ENCODE measurements around the gene WASHC2A. TPM values are rescaled to one million over a fixed set of nuclear protein-coding genes. Genes with fewer than 3 reads are reported as not detected.
"Not testable (repeated sequence)": the region's sequence is repeated elsewhere in the genome, so short reads cannot be mapped to it uniquely, and the experiment has no call there.

The WASHC2A gene
- total and polyA plus RNA-seq, 2 of the 4 experiments (the other 2 are of a cell fraction) = 22.6 to 29.4 TPM

DNA sequence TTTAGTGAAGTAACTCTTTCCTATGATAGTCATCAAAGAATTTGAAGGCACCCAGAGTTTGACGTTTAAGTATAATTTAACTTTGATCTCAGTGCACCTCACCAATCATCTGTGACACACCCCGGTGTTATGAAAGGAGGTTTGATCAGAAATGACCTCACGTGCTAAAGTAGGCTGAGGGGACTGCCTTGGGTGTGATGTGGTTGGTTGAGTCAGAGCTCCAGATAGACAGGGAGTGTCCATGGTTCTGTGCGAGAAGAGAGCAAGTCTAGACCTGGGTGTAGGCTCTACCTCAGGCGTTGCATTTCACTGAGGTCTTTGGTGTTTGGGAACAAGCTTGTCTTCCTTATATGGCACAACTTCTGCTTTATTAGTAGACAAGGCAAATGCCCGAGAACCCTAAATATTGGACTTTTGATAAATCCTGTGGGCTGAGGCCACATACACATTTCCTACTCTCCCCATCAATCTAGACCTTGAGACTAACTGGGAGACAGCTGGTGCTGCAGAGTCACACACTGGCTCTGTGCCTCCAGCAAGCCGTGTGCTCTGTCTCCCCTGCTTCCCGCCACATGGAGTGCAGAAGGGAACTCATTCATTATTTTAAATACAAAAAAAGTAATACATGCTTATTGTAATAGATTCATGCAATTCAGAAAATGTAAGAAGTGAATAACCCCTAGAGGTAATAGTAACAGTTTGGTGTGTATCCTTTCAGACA lies 63.7 kb downstream of the WASHC2A start:
- H4K91ac ChIP-seq (ENCODE audit: insufficient read depth, low read depth, low read length); H2BK5ac ChIP-seq (ENCODE audit: low read depth, low read length, poor library complexity, severe bottlenecking); H2AK5ac ChIP-seq (ENCODE audit: low read depth, low read length); H3K27ac ChIP-seq (ENCODE audit: insufficient read depth, low read length); H2AFZ ChIP-seq (replicated peaks; ENCODE audit: low read length, poor library complexity); POLR2A ChIA-PET (ENCODE audit: unreplicated experiment); DNase-seq; H3K56ac ChIP-seq (ENCODE audit: extremely low read depth, insufficient read depth, low read length); in situ Hi-C loops (cut with MboI; ENCODE audit: low sequenced_read_pairs); H3K79me1 ChIP-seq (ENCODE audit: low read depth in 1 of 2, low read length in 2 of 2); dilution Hi-C loops (cut with HindIII; ENCODE audit: low sequenced_read_pairs, unreplicated experiment); H4K20me1 ChIP-seq (ENCODE audit: insufficient read depth, low read length); H4K8ac ChIP-seq (ENCODE audit: low read depth in 2 of 2, low read length in 2 of 2); H3K18ac ChIP-seq (ENCODE audit: low read depth, low read length); H3K4ac ChIP-seq (ENCODE audit: low read depth, low read length); H2BK20ac ChIP-seq (ENCODE audit: low read depth, low read length); H2AK9ac ChIP-seq (replicated peaks; ENCODE audit: low read depth, low read length, poor library complexity); H3K4me3 ChIP-seq (ENCODE audit: insufficient read depth, low read depth, low read length); H3K4me1 ChIP-seq (ENCODE audit: control insufficient read depth, insufficient read depth, low read length); ATAC-seq (ENCODE audit: low read depth); BruUV-seq (replicated peaks); H3K23ac ChIP-seq (ENCODE audit: low read depth, low read length); H3K9me1 ChIP-seq (ENCODE audit: insufficient read depth, low read length); H4K5ac ChIP-seq (ENCODE audit: low read depth, low read length); H3K14ac ChIP-seq (replicated peaks; ENCODE audit: low read depth, low read length); H3K9me3 ChIP-seq (ENCODE audit: control insufficient read depth, insufficient read depth, low read length); H2BK120ac ChIP-seq (ENCODE audit: low read depth, low read length); H3K4me2 ChIP-seq (ENCODE audit: low read depth, low read length); H2BK15ac ChIP-seq (ENCODE audit: low read depth, low read length); H3K27me3 ChIP-seq (ENCODE audit: control insufficient read depth, insufficient read depth, low read length); CTCF ChIA-PET; intact Hi-C loops (cut with micrococcal nuclease); H3K9ac ChIP-seq (ENCODE audit: low read depth, low read length): not testable (repeated sequence)
- WGBS, 2 experiments (ENCODE audit: extremely low coverage in 2 of 2, insufficient read length in 1 of 2) = 60% methylated on average over 1 of the region's 8 CpGs; no CpG with 5 or more reads in 1 of the 2 experiments
- peaks cover 13% of the 10 kb centered on the region; the same call in 1 of the 2 replicates for H3K36me3 ChIP-seq (ENCODE audit: control insufficient read depth, insufficient read depth, low read length)

DNA sequence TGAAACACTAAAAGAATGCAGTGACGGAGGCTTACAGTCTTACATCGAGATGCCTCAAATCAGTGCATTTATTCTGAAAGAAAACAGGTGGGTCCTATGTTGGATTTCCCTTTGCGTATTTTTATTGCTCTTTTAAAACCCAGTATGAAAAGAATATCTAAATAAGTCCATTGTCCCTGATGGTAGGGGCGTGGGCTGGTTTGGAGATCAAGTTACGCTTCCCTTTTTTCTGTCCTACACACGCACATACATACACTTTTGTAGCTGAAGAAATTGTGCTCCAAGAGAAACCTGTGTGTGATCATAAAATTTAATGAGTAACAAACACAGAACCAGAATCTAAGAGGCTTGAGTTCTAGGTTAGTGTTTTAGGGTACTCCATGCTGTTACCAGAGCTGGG lies 64.6 kb downstream of the WASHC2A start:
- H2AFZ ChIP-seq (replicated peaks; ENCODE audit: low read length, poor library complexity); CTCF ChIA-PET; H4K5ac ChIP-seq (ENCODE audit: low read depth, low read length); H4K91ac ChIP-seq (ENCODE audit: insufficient read depth, low read depth, low read length); H3K27ac ChIP-seq (ENCODE audit: insufficient read depth, low read length); H2BK20ac ChIP-seq (ENCODE audit: low read depth, low read length); H3K4me3 ChIP-seq (ENCODE audit: insufficient read depth, low read depth, low read length); DNase-seq; H2BK15ac ChIP-seq (ENCODE audit: low read depth, low read length); H3K9ac ChIP-seq (ENCODE audit: low read depth, low read length); H2AK5ac ChIP-seq (ENCODE audit: low read depth, low read length); H2BK120ac ChIP-seq (ENCODE audit: low read depth, low read length); dilution Hi-C loops (cut with HindIII; ENCODE audit: low sequenced_read_pairs, unreplicated experiment); H3K56ac ChIP-seq (ENCODE audit: extremely low read depth, insufficient read depth, low read length); in situ Hi-C loops (cut with MboI; ENCODE audit: low sequenced_read_pairs); H3K4ac ChIP-seq (ENCODE audit: low read depth, low read length); intact Hi-C loops (cut with micrococcal nuclease); H3K4me1 ChIP-seq (ENCODE audit: control insufficient read depth, insufficient read depth, low read length); H3K18ac ChIP-seq (ENCODE audit: low read depth, low read length); BruUV-seq (replicated peaks); POLR2A ChIA-PET (ENCODE audit: unreplicated experiment); H3K27me3 ChIP-seq (ENCODE audit: control insufficient read depth, insufficient read depth, low read length); H2BK5ac ChIP-seq (ENCODE audit: low read depth, low read length, poor library complexity, severe bottlenecking); H2AK9ac ChIP-seq (replicated peaks; ENCODE audit: low read depth, low read length, poor library complexity); H3K4me2 ChIP-seq (ENCODE audit: low read depth, low read length); H3K9me1 ChIP-seq (ENCODE audit: insufficient read depth, low read length); H4K8ac ChIP-seq (ENCODE audit: low read depth in 2 of 2, low read length in 2 of 2); H3K23ac ChIP-seq (ENCODE audit: low read depth, low read length); H4K20me1 ChIP-seq (ENCODE audit: insufficient read depth, low read length); H3K9me3 ChIP-seq (ENCODE audit: control insufficient read depth, insufficient read depth, low read length); H3K14ac ChIP-seq (replicated peaks; ENCODE audit: low read depth, low read length); ATAC-seq (ENCODE audit: low read depth); H3K79me1 ChIP-seq (ENCODE audit: low read depth in 1 of 2, low read length in 2 of 2): not testable (repeated sequence)
- peaks cover 11% of the 10 kb centered on the region; the same call in 1 of the 2 replicates for H3K36me3 ChIP-seq (ENCODE audit: control insufficient read depth, insufficient read depth, low read length)
- WGBS, 2 experiments (ENCODE audit: extremely low coverage in 2 of 2, insufficient read length in 1 of 2) = 100% methylated on average over 1 of the region's 6 CpGs; no CpG with 5 or more reads in 1 of the 2 experiments
